Mucosa of rectum (tissue), 2 donors: ENCODE measurements around the gene ANO2.
"Not testable (repeated sequence)": the region's sequence is repeated elsewhere in the genome, so short reads cannot be mapped to it uniquely, and the experiment has no call there.

Experiments
- H3K27ac ChIP-seq, 2 donors: one replicate each; pipeline ENCODE4 v1.7.0; 2013; ENCODE audit warnings: inconsistent platforms in 2 of 2, low read depth in 2 of 2, low read length in 2 of 2
- H3K27me3 ChIP-seq, 2 donors: one replicate each; pipeline ENCODE4 v1.7.0; 2013; ENCODE audit warnings: low read length in 2 of 2; ENCODE audit not compliant: control insufficient read depth in 2 of 2, insufficient read depth in 2 of 2
- H3K36me3 ChIP-seq, 2 donors: one replicate each; pipeline ENCODE4 v1.7.0; 2013; ENCODE audit warnings: low read length in 2 of 2; ENCODE audit not compliant: control insufficient read depth in 2 of 2, insufficient read depth in 2 of 2
- H3K4me1 ChIP-seq, 2 donors: one replicate each; pipeline ENCODE4 v1.7.0; 2013; ENCODE audit warnings: low read length in 2 of 2, mild to moderate bottlenecking in 1 of 2; ENCODE audit not compliant: control insufficient read depth in 2 of 2, insufficient read depth in 2 of 2
- H3K4me3 ChIP-seq, 2 donors: one replicate each; pipeline ENCODE4 v1.7.0; 2013; ENCODE audit warnings: low read length in 2 of 2
- H3K9ac ChIP-seq, 2 donors: one replicate each; pipeline ENCODE4 v1.7.0; 2013; ENCODE audit warnings: low read length in 2 of 2, low read depth in 1 of 2, mild to moderate bottlenecking in 1 of 2
- H3K9me3 ChIP-seq, 2 donors: one replicate each; pipeline ENCODE4 v1.7.0; 2013; ENCODE audit warnings: low read length in 2 of 2; ENCODE audit not compliant: control insufficient read depth in 2 of 2
- donor health status: healthy.
- donor health status: Normal muscosa, but diverticular disease.

Gene ANO2

GRCh38 chr12:5669624-5670023, 275.4 kb downstream of the ANO2 start:
- H3K36me3 ChIP-seq, H3K4me3 ChIP-seq, H3K9me3 ChIP-seq, H3K4me1 ChIP-seq, H3K27ac ChIP-seq, H3K27me3 ChIP-seq, H3K9ac ChIP-seq: not testable (repeated sequence)

- Histone ChIP-seq H3K4me3 (no peak overlapping the region), H3K9me3 (no peaks in the 10 kb centered on the region), H3K4me1 (no peaks in the 10 kb centered on the region), H3K27me3 (no peaks in the 10 kb centered on the region), H3K27ac (no peak overlapping the region), H3K36me3 (no peaks in the 10 kb centered on the region), H3K9ac (no peak overlapping the region)
These were observed 279.4 kb downstream of the ANO2 start for GRCh38 chr12:5665615-5666014.

GRCh38 chr12:5661811-5662210, 283.2 kb downstream of the ANO2 start:
- H3K4me1 ChIP-seq: no peaks in the 10 kb centered on the region
- no peaks in the 10 kb centered on the region for H3K36me3 ChIP-seq
- no peaks in the 10 kb centered on the region for H3K9me3 ChIP-seq
- no peak overlapping the region for H3K9ac ChIP-seq
- no peak overlapping the region for H3K27ac ChIP-seq
- H3K27me3 ChIP-seq: no peaks in the 10 kb centered on the region
- H3K4me3 ChIP-seq: no peak overlapping the region

- no peak overlapping the region for H3K9ac ChIP-seq
- H3K4me3 ChIP-seq: no peak overlapping the region
- no peak overlapping the region for H3K27ac ChIP-seq
- no peaks in the 10 kb centered on the region for H3K27me3 ChIP-seq
- H3K36me3 ChIP-seq: no peaks in the 10 kb centered on the region
- H3K9me3 ChIP-seq: no peaks in the 10 kb centered on the region
- no peaks in the 10 kb centered on the region for H3K4me1 ChIP-seq
These were observed 284.8 kb downstream of the ANO2 start for GRCh38 chr12:5660238-5660637.

GRCh38 chr12:5658339-5658941, 286.6 kb downstream of the ANO2 start:
- H3K4me3 ChIP-seq, H3K9ac ChIP-seq, H3K27ac ChIP-seq, H3K9me3 ChIP-seq, H3K4me1 ChIP-seq, H3K27me3 ChIP-seq, H3K36me3 ChIP-seq: not testable (repeated sequence)

GRCh38 chr12:5656836-5657235, 288.2 kb downstream of the ANO2 start:
- Histone ChIP-seq H3K4me1 (no peaks in the 10 kb centered on the region), H3K9ac (no peak overlapping the region), H3K36me3 (no peaks in the 10 kb centered on the region), H3K27ac (no peak overlapping the region), H3K9me3 (no peaks in the 10 kb centered on the region), H3K4me3 (no peak overlapping the region), H3K27me3 (no peaks in the 10 kb centered on the region)

GRCh38 chr12:5655120-5655519, 289.9 kb downstream of the ANO2 start:
- Histone ChIP-seq H3K9ac (no peak overlapping the region), H3K9me3 (no peaks in the 10 kb centered on the region), H3K4me1 (no peaks in the 10 kb centered on the region), H3K27ac (no peak overlapping the region), H3K4me3 (no peak overlapping the region), H3K27me3 (no peaks in the 10 kb centered on the region), H3K36me3 (no peaks in the 10 kb centered on the region)

GRCh38 chr12:5654019-5654418, 291.0 kb downstream of the ANO2 start:
- Histone ChIP-seq H3K9ac (no peak overlapping the region), H3K36me3 (no peaks in the 10 kb centered on the region), H3K4me3 (no peak overlapping the region), H3K9me3 (no peaks in the 10 kb centered on the region), H3K4me1 (no peaks in the 10 kb centered on the region), H3K27ac (no peak overlapping the region), H3K27me3 (no peaks in the 10 kb centered on the region)

GRCh38 chr12:5650829-5651461, 294.1 kb downstream of the ANO2 start:
- no peak overlapping the region for H3K27ac ChIP-seq
- no peak overlapping the region for H3K4me3 ChIP-seq
- H3K4me1 ChIP-seq: no peaks in the 10 kb centered on the region
- no peaks in the 10 kb centered on the region for H3K9me3 ChIP-seq
- H3K9ac ChIP-seq: no peak overlapping the region
- H3K36me3 ChIP-seq: no peaks in the 10 kb centered on the region
- H3K27me3 ChIP-seq: no peaks in the 10 kb centered on the region

- Histone ChIP-seq H3K4me1 (no peaks in the 10 kb centered on the region), H3K27ac (no peak overlapping the region), H3K4me3 (no peak overlapping the region), H3K9ac (no peak overlapping the region), H3K36me3 (no peaks in the 10 kb centered on the region), H3K9me3 (no peaks in the 10 kb centered on the region), H3K27me3 (no peaks in the 10 kb centered on the region)
These were observed 294.8 kb downstream of the ANO2 start for GRCh38 chr12:5650281-5650680.
